GM19025 (cell line): Measurements from ENCODE around the gene LIN54.

ENCODE experiments used
- ATAC-seq: cut with Tn5 transposase; IDR thresholded peaks from one replicate; pipeline ENCODE4 v1.9.1; 2021; ENCODE audit warnings: mild to moderate bottlenecking, low read depth, moderate library complexity; ENCODE audit not compliant: unreplicated experiment

Gene LIN54

GRCh38 chr4:82896755-82897154, 113.9 kb downstream of the LIN54 start:
- ATAC-seq = no peak

GRCh38 chr4:82893942-82894341, 116.7 kb downstream of the LIN54 start:
- no peak for ATAC-seq

GRCh38 chr4:82892467-82892802, 118.2 kb downstream of the LIN54 start:
- no peak for ATAC-seq

GRCh38 chr4:82891707-82892466, 118.7 kb downstream of the LIN54 start:
- ATAC-seq = no peak

- peak; percentile 93 for ATAC-seq
Measured at GRCh38 chr4:82890901-82891706, 119.5 kb downstream of the LIN54 start, which contains the start of gene SEC31A. TSS of gene SEC31A (minus strand) at chr4:82891153. CDS start at chr4:82881936, 9,217 bp downstream.

GRCh38 chr4:82890528-82890900, 120.1 kb downstream of the LIN54 start:
- ATAC-seq = no peak

GRCh38 chr4:82889287-82889686, 121.3 kb downstream of the LIN54 start:
- ATAC-seq = no peak

GRCh38 chr4:82886147-82886942, 124.3 kb downstream of the LIN54 start:
- no peak for ATAC-seq

GRCh38 chr4:82885410-82885809, 125.2 kb downstream of the LIN54 start:
- no peak for ATAC-seq
